Duodenal mucosa (tissue), 2 donors: ENCODE data around the gene RAB26.
"Not testable (repeated sequence)": the region's sequence is repeated elsewhere in the genome, so short reads cannot be mapped to it uniquely, and the experiment has no call there.

Experiments used
- H3K27ac ChIP-seq: one replicate; pipeline ENCODE4 v1.7.0; 2013; ENCODE audit warnings: low read depth, low read length
- H3K27me3 ChIP-seq, 2 donors: one replicate each; pipeline ENCODE4 v1.7.0; 2013; ENCODE audit warnings: low read length in 2 of 2, control low read depth in 1 of 2; ENCODE audit not compliant: insufficient read depth in 2 of 2, control insufficient read depth in 1 of 2
- H3K36me3 ChIP-seq, 2 donors: one replicate each; pipeline ENCODE4 v1.7.0; 2013; ENCODE audit warnings: low read length in 2 of 2, control low read depth in 1 of 2; ENCODE audit not compliant: insufficient read depth in 2 of 2, control insufficient read depth in 1 of 2
- H3K4me1 ChIP-seq, 2 donors: one replicate each; pipeline ENCODE4 v1.7.0; 2013; ENCODE audit warnings: low read length in 2 of 2, control low read depth in 1 of 2; ENCODE audit not compliant: insufficient read depth in 2 of 2, control insufficient read depth in 1 of 2
- H3K4me3 ChIP-seq, 2 donors: one replicate each; pipeline ENCODE4 v1.7.0; 2013; ENCODE audit warnings: low read length in 2 of 2, low read depth in 1 of 2
- H3K9ac ChIP-seq, 2 donors: one replicate each; pipeline ENCODE4 v1.7.0; 2013; ENCODE audit warnings: low read length in 2 of 2, low read depth in 1 of 2
- H3K9me3 ChIP-seq, 2 donors: one replicate each; pipeline ENCODE4 v1.7.0; 2013; ENCODE audit warnings: low read length in 2 of 2, control low read depth in 1 of 2; ENCODE audit not compliant: control insufficient read depth in 1 of 2

Gene RAB26

DNA sequence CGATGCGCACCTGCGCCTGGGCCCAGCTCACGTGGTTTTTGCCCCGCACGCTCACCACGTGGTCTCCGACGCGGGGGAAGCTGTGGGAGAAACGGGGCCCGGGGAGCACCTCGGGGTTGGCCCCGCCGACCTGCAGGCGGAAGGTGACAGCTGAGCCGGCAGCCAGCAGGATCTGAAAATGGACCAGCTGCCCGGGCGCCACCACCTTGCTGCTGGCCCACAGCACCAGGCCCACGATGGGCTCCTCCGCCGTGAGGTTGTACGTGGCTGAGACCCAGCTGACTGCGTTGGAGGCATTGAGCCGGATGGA lies 39.2 kb upstream of the RAB26 start:
- H3K27me3 ChIP-seq, H3K9me3 ChIP-seq, H3K4me1 ChIP-seq, H3K27ac ChIP-seq, H3K4me3 ChIP-seq, H3K9ac ChIP-seq: not testable (repeated sequence)
- peaks cover 0 to 31% of the 10 kb centered on the region in 2 donors for H3K36me3 ChIP-seq

- H3K36me3 ChIP-seq = peaks cover 0 to 31% of the 10 kb centered on the region in 2 donors
- H3K9ac ChIP-seq, H3K4me3 ChIP-seq, H3K27me3 ChIP-seq, H3K27ac ChIP-seq, H3K4me1 ChIP-seq, H3K9me3 ChIP-seq: not testable (repeated sequence)
Observed at GRCh38 chr16:2109872-2110271, 38.6 kb upstream of the RAB26 start.

DNA sequence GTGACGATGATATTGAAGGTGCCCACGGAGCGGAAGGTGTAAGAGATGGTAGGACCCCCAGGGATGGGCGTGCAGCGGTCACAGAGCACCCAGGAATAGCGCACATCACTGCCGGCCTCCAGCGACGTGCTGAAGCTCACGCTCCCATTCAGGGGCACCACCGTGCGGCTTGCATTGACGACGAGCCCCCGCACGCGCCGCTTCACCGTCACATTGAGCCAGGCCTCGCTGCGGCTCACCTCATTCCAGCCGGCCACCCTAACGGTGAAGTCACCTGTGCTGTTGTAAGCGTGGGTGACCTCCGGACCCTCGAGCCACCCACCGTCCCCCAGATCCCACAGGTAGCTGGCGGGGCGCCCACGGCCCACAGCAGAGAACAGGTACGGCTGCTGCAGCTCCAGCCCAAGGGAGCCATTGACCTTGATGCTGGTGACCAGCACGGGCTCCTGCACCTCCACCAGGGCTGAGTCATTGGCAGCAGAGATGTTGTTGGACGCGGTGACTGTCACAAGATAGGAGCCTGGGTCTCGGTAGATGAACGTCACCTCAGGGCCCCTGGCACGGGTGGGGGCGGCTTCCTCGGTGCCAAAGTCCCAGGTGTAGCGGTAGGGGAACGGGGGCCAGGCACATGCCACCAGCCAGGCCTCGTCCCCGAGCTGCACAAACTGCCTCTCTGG lies 38.0 kb upstream of the RAB26 start:
- H3K36me3 ChIP-seq = peaks cover 0 to 31% of the 10 kb centered on the region in 2 donors
- not testable (repeated sequence) for H3K4me3 ChIP-seq, H3K9me3 ChIP-seq, H3K4me1 ChIP-seq, H3K27ac ChIP-seq, H3K9ac ChIP-seq, H3K27me3 ChIP-seq

DNA sequence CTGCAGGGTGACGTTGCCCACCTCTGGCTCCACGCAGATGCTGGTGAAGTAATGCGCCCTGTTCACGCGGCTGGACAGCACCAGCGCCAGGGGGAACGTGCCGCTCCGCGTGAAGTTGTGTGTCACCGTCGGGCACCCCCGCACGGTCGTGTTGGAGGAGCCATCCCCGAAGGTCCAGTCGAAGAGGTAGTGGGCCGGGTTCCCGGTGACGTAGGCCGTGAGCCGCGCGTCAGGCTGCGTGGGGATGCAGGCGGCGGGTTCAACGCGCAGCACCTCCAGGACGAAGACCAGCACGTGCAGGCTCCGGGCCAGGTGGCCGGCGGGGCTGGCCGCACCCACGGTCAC lies 37.4 kb upstream of the RAB26 start:
- H3K9ac ChIP-seq, H3K4me3 ChIP-seq, H3K4me1 ChIP-seq, H3K27me3 ChIP-seq, H3K9me3 ChIP-seq, H3K27ac ChIP-seq: not testable (repeated sequence)
- H3K36me3 ChIP-seq = peaks cover 0 to 27% of the 10 kb centered on the region in 2 donors

- not testable (repeated sequence) for H3K4me1 ChIP-seq, H3K27me3 ChIP-seq, H3K4me3 ChIP-seq, H3K27ac ChIP-seq, H3K9ac ChIP-seq, H3K9me3 ChIP-seq
- H3K36me3 ChIP-seq = peaks cover 0 to 25% of the 10 kb centered on the region in 2 donors
Observed at GRCh38 chr16:2111412-2112335, 36.8 kb upstream of the RAB26 start.

- H3K9ac ChIP-seq, H3K9me3 ChIP-seq, H3K27ac ChIP-seq, H3K27me3 ChIP-seq, H3K4me1 ChIP-seq, H3K4me3 ChIP-seq: not testable (repeated sequence)
- H3K36me3 ChIP-seq = peaks cover 0 to 23% of the 10 kb centered on the region in 2 donors
Observed at GRCh38 chr16:2112539-2113106, 35.8 kb upstream of the RAB26 start.

DNA sequence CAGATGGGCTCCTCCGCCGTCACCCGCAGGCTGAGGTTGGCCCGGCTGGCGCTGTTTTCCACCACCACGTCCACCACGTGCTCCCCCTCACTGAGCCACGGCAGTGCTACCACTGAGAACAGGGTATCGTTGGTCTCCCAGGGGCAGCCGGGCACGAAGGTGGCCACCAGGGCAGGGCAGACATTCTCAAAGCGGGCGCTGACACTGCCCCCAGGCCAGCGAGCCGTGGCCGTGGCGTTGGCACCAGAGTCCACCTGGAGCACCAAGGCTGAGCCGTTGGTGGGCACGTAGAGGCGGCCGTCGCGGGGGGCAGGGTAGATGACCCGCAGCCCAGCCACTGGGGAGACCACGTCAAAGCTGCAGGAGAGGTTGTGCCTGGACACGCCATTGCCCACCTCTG lies 34.2 kb upstream of the RAB26 start:
- H3K36me3 ChIP-seq = peaks cover 0 to 12% of the 10 kb centered on the region in 2 donors
- H3K4me1 ChIP-seq = not testable (repeated sequence)

GRCh38 chr16:2114885-2115590 lies 33.4 kb upstream of the RAB26 start:
- not testable (repeated sequence) for H3K4me1 ChIP-seq, H3K27me3 ChIP-seq, H3K9ac ChIP-seq, H3K36me3 ChIP-seq, H3K27ac ChIP-seq, H3K9me3 ChIP-seq, H3K4me3 ChIP-seq

More for the DNA sequence above, 34.2 kb upstream of the RAB26 start:
- not testable (repeated sequence) for H3K4me3 ChIP-seq, H3K27ac ChIP-seq, H3K9ac ChIP-seq, H3K27me3 ChIP-seq, H3K9me3 ChIP-seq

- Histone ChIP-seq H3K4me3 (no peak overlapping the region), H3K9me3 (no peaks in the 10 kb centered on the region), H3K36me3 (peaks cover 0 to 5% of the 10 kb centered on the region in 2 donors), H3K27me3 (no peaks in the 10 kb centered on the region), H3K4me1 (no peaks in the 10 kb centered on the region), H3K9ac (no peak overlapping the region), H3K27ac (no peak overlapping the region)
Observed at GRCh38 chr16:2115591-2115973, 32.8 kb upstream of the RAB26 start.

GRCh38 chr16:2116428-2116827 lies 32.0 kb upstream of the RAB26 start:
- not testable (repeated sequence) for H3K9me3 ChIP-seq, H3K27ac ChIP-seq, H3K4me1 ChIP-seq, H3K36me3 ChIP-seq, H3K4me3 ChIP-seq, H3K9ac ChIP-seq, H3K27me3 ChIP-seq
